Liver (tissue), 9 donors: Measurements from ENCODE around the gene TYSND1. TPM values are rescaled to one million over a fixed set of nuclear protein-coding genes. Genes with fewer than 3 reads are reported as not detected.
A peak's percentile ranks its signal among the peaks of the same experiment; 100 is the strongest.

Experiments used
- DNase-seq: peaks from one replicate; pipeline ENCODE4 v3.0.0-alpha.2; 2017; ENCODE audit warnings: low spot score
- H3K27ac ChIP-seq, 2 donors: one replicate each; pipeline ENCODE4 v1.7.0; 2013; ENCODE audit warnings: inconsistent platforms in 2 of 2, low read length in 2 of 2, control low read depth in 1 of 2, low read depth in 1 of 2, mild to moderate bottlenecking in 1 of 2
- H3K27me3 ChIP-seq, 4 donors: one replicate each; pipeline versions ENCODE4 v1.6.1 to v1.7.0; 2013; ENCODE audit warnings: low read length in 3 of 4, inconsistent platforms in 1 of 4, mild to moderate bottlenecking in 1 of 4, moderate library complexity in 1 of 4; ENCODE audit not compliant: control insufficient read depth in 4 of 4, insufficient read depth in 4 of 4
- H3K36me3 ChIP-seq, 4 donors: one replicate each; pipeline versions ENCODE4 v1.6.1 to v1.7.0; 2013; ENCODE audit warnings: low read length in 3 of 4, mild to moderate bottlenecking in 3 of 4, low read depth in 1 of 4, moderate library complexity in 1 of 4; ENCODE audit not compliant: control insufficient read depth in 4 of 4, insufficient read depth in 3 of 4
- H3K4me1 ChIP-seq, 4 donors: one replicate each; pipeline versions ENCODE4 v1.6.1 to v1.7.0; 2013; ENCODE audit warnings: low read length in 3 of 4, mild to moderate bottlenecking in 3 of 4, moderate library complexity in 1 of 4; ENCODE audit not compliant: control insufficient read depth in 4 of 4, insufficient read depth in 4 of 4
- H3K4me3 ChIP-seq, 3 donors: one replicate each; pipeline versions ENCODE4 v1.6.1 to v1.7.0; 2013; ENCODE audit warnings: low read length in 3 of 3, control low read depth in 1 of 3, low read depth in 1 of 3, mild to moderate bottlenecking in 1 of 3
- H3K9ac ChIP-seq, 2 donors: one replicate each; pipeline ENCODE4 v1.7.0; 2013; ENCODE audit warnings: low read length in 2 of 2, mild to moderate bottlenecking in 2 of 2, moderate library complexity in 2 of 2, control low read depth in 1 of 2, low read depth in 1 of 2
- H3K9me3 ChIP-seq, 4 donors: one replicate each; pipeline versions ENCODE4 v1.6.1 to v1.7.0; 2013; ENCODE audit warnings: low read length in 3 of 4; ENCODE audit not compliant: control insufficient read depth in 4 of 4
- ATF3 ChIP-seq: IDR thresholded peaks from 2 replicates; pipeline ENCODE4 v1.6.1; 2016; ENCODE audit warnings: antibody characterized with exemption
- CTCF ChIP-seq: fragments of 150-350 bp; IDR thresholded peaks from 2 replicates; pipeline ENCODE4 v1.5.1; 2017; ENCODE audit warnings: improper control_type of control experiment, low read depth, low read length; ENCODE audit not compliant: missing input control
- EGR1 ChIP-seq, 2 donors: IDR thresholded peaks; 2 replicates each; pipeline ENCODE4 v1.6.1; 2016 to 2018; ENCODE audit warnings: antibody characterized with exemption in 2 of 2, low read depth in 2 of 2
- FOXA1 ChIP-seq: IDR thresholded peaks from 2 replicates; pipeline ENCODE4 v1.6.1; 2016; ENCODE audit warnings: antibody characterized with exemption
- FOXA2 ChIP-seq: IDR thresholded peaks from 2 replicates; pipeline ENCODE4 v1.6.1; 2016; ENCODE audit warnings: antibody characterized with exemption
- HNF4A ChIP-seq, 2 donors: conservative IDR thresholded peaks; 2 replicates each; pipeline ENCODE4 v1.6.1; 2016; ENCODE audit warnings: antibody characterized with exemption in 2 of 2, mild to moderate bottlenecking in 2 of 2
- HNF4G ChIP-seq: IDR thresholded peaks from 2 replicates; pipeline ENCODE4 v1.6.1; 2016; ENCODE audit warnings: antibody characterized with exemption
- JUND ChIP-seq, 2 donors: IDR thresholded peaks; 2 replicates each; pipeline ENCODE4 v1.6.1; 2016; ENCODE audit warnings: antibody characterized with exemption in 2 of 2
- NR2F2 ChIP-seq: IDR thresholded peaks from 2 replicates; pipeline ENCODE4 v1.6.1; 2016; ENCODE audit warnings: antibody characterized with exemption
- REST ChIP-seq: IDR thresholded peaks from 2 replicates; pipeline ENCODE4 v1.6.1; 2016; ENCODE audit warnings: antibody characterized with exemption, mild to moderate bottlenecking
- RXRA ChIP-seq, 2 donors: IDR thresholded peaks; 2 replicates each; pipeline ENCODE4 v1.6.1; 2017 to 2018; ENCODE audit warnings: antibody characterized with exemption in 2 of 2, mild to moderate bottlenecking in 1 of 2
- SP1 ChIP-seq: IDR thresholded peaks from 2 replicates; pipeline ENCODE4 v1.6.1; 2018; ENCODE audit warnings: antibody characterized with exemption, mild to moderate bottlenecking
- YY1 ChIP-seq: IDR thresholded peaks from 2 replicates; pipeline ENCODE4 v1.6.1; 2016; ENCODE audit warnings: antibody characterized with exemption, mild to moderate bottlenecking
- ZBTB33 ChIP-seq: IDR thresholded peaks from 2 replicates; pipeline ENCODE4 v1.6.1; 2016; ENCODE audit warnings: antibody characterized with exemption
- WGBS: extraction: QIAGEN DNeasy Blood & Tissue Kit; methylation state at CpG from one replicate; pipeline ENCODE4 v1.1.7; 2013; 5-methylcytosine and 5-hydroxymethylcytosine counted together
- polyA plus RNA-seq, 2 donors: library from polyadenylated mRNA; stranded (reverse) in 1 of 2; unstranded in 1 of 2; fragments of 200-250 nt in 1 of 2; fragments of >200 nt in 1 of 2; fragmentation: Nextera tagmentation in 1 of 2; extraction: Ambion mirVana in 1 of 2; gene quantifications; one replicate each; pipeline versions ENCODE4 v1.2.1 to v1.2.3, GENCODE V29; 2013 to 2015
- total RNA-seq, 2 donors: library from RNA; depleted of rRNA; stranded (reverse); fragments of >200 nt; gene quantifications; one replicate each; pipeline ENCODE4 v1.2.3, GENCODE V29; 2014
- TF ChIP-seq, protein P1 (sequence below): IDR thresholded peaks from 2 replicates; pipeline ENCODE4 v1.6.1; 2016; ENCODE audit warnings: antibody characterized with exemption
- donor health status: healthy.
- donor health status: healthy.
- donor health status: healthy.
- donor health status: healthy.
- donor health status: healthy.

The TYSND1 gene
- total and polyA plus RNA-seq, 4 donors, result 3.9 to 11.3 (median 7.2) TPM

DNA sequence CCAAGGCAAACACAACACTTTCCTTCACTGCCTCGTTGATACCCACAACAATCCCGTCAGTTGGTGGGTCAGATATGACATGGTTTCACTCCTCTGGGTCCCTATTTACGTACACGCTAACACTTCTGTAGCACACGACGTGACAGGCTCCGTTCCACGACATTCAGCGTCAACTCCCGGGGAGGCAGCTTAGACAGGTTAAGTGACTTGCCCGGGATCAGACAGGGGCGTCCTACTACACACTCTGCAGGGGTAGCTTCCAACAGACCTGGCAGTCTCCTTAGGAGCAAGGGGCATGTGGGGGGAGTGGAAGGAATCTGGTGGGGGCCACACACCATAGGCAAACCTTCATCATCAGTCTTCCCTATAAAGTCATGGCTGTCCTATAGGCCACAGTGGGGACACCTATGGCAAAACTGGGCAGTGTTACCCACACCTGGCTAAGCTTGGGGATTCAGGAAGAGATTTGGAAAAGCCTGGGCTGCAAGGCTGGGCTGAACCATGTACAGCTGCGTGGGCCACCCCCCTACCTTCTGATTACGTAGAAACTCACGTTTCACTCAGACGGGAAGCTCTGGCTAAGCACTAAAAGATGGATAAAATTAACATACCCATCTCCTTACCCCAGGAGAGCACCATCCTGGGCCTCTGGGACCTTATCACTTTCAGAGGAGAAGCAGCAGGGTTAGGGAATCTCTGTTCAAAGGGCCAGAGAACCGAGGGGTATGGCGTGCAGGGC is 2.0 kb downstream of the TYSND1 start:
- peaks cover 4 to 25% (median 14%) of the 10 kb centered on the region in 4 donors for H3K4me1 ChIP-seq

More for the DNA sequence above, 2.0 kb downstream of the TYSND1 start:
- TF ChIP-seq NR2F2 (no peak), FOXA2 (no peak), RXRA (IDR thresholded peaks at IDR 0.05) (no peak), SP1 (no peak), CTCF (no peak), ZBTB33 (no peak), JUND (IDR thresholded peaks at IDR 0.05) (no peak), YY1 (no peak), REST (no peak), EGR1 (IDR thresholded peaks at IDR 0.05; ENCODE audit: low read depth in 2 of 2) (no peak), ATF3 (no peak), HNF4G (no peak), FOXA1 (no peak), HNF4A (conservative IDR thresholded peaks at IDR 0.05) (no peak)
- TF ChIP-seq, protein P1, sequence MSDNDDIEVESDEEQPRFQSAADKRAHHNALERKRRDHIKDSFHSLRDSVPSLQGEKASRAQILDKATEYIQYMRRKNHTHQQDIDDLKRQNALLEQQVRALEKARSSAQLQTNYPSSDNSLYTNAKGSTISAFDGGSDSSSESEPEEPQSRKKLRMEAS, result no peak
- H3K9ac ChIP-seq, result peak overlapping the region in 1 of 2 donors; percentile 28
- no peak overlapping the region for H3K27ac ChIP-seq
- no peak overlapping the region for H3K4me3 ChIP-seq
- H3K36me3 ChIP-seq, result peaks cover 0 to 5% (median 3%) of the 10 kb centered on the region in 4 donors
- H3K9me3 ChIP-seq, result no peaks in the 10 kb centered on the region
- H3K27me3 ChIP-seq, result no peaks in the 10 kb centered on the region
- WGBS, result 86% methylated on average over 18 of the region's 18 CpGs
- DNase-seq, result no peak
